ENCODE data around the gene KRT6C. TPM values are rescaled to one million over a fixed set of nuclear protein-coding genes. Genes with fewer than 3 reads are reported as not detected.

Gene KRT6C
- total RNA-seq, 6 experiments from 2014 or later: not detected

DNA sequence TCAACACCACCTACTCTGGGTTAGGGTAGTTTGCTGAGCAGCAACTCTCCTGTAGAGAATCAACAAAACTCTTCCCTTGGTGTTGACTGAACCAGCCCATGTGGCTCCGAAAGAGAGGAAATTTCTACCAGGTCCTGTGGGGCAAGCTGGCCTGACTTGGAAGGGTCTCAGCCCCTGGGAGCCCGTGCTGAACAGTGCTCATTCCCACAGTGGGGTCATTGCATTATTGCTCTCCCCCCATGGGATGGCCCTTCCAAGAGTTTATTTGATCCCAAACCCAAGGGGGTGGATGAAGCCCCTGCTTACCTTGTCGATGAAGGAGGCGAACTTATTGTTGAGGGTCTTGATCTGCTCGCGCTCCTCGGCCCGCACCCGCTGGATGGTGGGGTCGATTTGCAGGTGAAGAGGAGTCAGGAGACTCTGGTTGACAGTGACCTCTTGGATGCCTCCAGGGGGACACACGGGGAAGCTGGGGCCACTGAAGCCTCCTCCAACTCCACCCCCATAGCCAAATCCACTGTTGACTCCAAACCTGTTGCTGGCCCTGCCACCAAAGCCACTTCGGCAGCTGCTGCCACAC, 40.0 kb downstream of the KRT6C start:
- H3K4me1 Mint-ChIP-seq (ENCODE audit: low read depth): peaks cover 24% of the 10 kb centered on the region
- H3K36me3 Mint-ChIP-seq (ENCODE audit: low read depth): no peaks in the 10 kb centered on the region
- peaks cover 40% of the 10 kb centered on the region for H3K27me3 Mint-ChIP-seq (ENCODE audit: insufficient read depth)

DNA sequence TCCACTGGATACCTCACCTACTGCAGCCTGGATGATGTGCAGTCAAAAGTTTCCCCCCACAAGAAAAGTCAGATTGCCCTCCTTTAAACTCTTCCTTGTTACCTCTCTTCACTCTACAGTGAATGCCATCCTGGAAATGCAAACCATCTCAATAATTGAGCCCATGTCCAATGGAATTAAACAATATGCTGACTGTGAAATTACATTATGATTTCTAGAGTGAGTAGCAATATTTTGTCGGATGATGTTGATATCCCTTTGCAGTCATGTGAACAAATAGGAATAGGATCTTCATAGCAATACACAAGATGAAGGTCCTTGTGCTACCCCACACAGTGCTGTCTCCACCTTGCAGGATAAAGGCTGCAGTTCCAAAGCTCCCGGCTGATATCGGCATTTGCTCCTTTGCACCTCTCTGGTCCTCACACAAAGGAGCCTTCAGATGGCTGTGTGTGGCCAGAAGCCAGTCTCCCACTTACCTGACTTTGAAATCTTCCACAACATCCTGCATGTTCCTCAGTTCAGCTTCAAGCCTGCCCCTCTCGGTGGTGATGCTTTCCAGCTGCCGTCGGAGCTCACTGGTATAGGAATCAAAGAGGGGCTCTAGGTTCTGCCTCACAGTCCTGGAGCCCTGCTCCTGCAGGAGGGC, 40.9 kb downstream of the KRT6C start:
- Mint-ChIP-seq H3K27me3 (ENCODE audit: insufficient read depth) (peaks cover 46% of the 10 kb centered on the region), H3K4me3 (no peak overlapping the region), H3K9me3 (no peaks in the 10 kb centered on the region), H3K4me1 (ENCODE audit: low read depth) (peaks cover 24% of the 10 kb centered on the region), H3K36me3 (ENCODE audit: low read depth) (no peaks in the 10 kb centered on the region), H3K27ac (no peak overlapping the region)
- TF ChIP-seq, protein P1, sequence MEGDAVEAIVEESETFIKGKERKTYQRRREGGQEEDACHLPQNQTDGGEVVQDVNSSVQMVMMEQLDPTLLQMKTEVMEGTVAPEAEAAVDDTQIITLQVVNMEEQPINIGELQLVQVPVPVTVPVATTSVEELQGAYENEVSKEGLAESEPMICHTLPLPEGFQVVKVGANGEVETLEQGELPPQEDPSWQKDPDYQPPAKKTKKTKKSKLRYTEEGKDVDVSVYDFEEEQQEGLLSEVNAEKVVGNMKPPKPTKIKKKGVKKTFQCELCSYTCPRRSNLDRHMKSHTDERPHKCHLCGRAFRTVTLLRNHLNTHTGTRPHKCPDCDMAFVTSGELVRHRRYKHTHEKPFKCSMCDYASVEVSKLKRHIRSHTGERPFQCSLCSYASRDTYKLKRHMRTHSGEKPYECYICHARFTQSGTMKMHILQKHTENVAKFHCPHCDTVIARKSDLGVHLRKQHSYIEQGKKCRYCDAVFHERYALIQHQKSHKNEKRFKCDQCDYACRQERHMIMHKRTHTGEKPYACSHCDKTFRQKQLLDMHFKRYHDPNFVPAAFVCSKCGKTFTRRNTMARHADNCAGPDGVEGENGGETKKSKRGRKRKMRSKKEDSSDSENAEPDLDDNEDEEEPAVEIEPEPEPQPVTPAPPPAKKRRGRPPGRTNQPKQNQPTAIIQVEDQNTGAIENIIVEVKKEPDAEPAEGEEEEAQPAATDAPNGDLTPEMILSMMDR (IDR thresholded peaks at IDR 0.05): no peak
- no peak for DNase-seq

More for the DNA sequence above, 40.0 kb downstream of the KRT6C start:
- TF ChIP-seq, protein P1 (IDR thresholded peaks at IDR 0.05): no peak
- DNase-seq: no peak
- Mint-ChIP-seq H3K4me3 (no peak overlapping the region), H3K9me3 (no peaks in the 10 kb centered on the region), H3K27ac (no peak overlapping the region)

DNA sequence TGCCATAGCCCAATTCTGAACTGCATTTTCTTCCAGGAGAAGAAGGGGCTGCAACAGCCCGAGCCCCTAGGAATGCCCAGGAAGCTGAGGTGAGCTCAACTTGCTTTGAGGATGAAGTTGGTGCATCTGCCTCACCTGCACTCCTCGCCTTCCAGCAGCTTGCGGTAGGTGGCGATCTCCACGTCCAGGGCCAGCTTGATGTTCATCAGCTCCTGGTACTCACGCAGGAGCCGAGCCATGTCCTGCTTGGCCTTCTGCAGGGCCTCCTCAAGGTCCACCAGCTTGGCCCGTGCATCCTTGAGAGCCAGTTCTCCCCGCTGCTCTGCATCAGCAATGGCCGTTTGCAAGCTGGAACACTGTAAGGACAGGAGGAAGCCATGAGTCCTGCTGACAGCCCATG, 45.5 kb downstream of the KRT6C start:
- no peaks in the 10 kb centered on the region for H3K36me3 Mint-ChIP-seq (ENCODE audit: low read depth)
- H3K4me3 Mint-ChIP-seq: no peak overlapping the region
- DNase-seq: no peak
- TF ChIP-seq, protein P1 (IDR thresholded peaks at IDR 0.05): no peak
- no peaks in the 10 kb centered on the region for H3K4me1 Mint-ChIP-seq (ENCODE audit: low read depth)
- H3K27me3 Mint-ChIP-seq (ENCODE audit: insufficient read depth): peaks cover 58% of the 10 kb centered on the region
- no peak overlapping the region for H3K27ac Mint-ChIP-seq
- H3K9me3 Mint-ChIP-seq: no peaks in the 10 kb centered on the region

DNA sequence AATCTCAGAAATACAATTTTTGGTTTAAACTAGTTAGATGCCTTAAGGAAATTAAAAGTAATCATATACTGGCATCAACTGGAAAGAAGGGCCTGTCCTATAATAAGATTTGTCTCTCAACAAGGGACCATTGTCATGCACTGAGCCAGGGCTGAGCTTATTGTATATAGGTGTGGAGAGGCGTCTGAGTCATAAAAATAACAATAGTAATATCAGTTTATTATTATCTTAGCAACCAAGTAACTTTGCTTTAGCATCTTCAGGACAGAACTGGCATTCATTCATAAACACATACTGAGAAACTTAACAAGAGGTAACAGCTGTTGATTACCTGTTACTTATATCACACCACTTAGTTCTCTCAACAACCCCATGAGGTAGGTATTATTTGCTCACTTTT, 46.5 kb downstream of the KRT6C start:
- Mint-ChIP-seq H3K4me3 (no peak overlapping the region), H3K36me3 (ENCODE audit: low read depth) (no peaks in the 10 kb centered on the region), H3K9me3 (no peaks in the 10 kb centered on the region), H3K27ac (no peak overlapping the region), H3K4me1 (ENCODE audit: low read depth) (no peaks in the 10 kb centered on the region), H3K27me3 (ENCODE audit: insufficient read depth) (peaks cover 64% of the 10 kb centered on the region)
- no peak for DNase-seq
- TF ChIP-seq, protein P1 (IDR thresholded peaks at IDR 0.05): no peak

DNA sequence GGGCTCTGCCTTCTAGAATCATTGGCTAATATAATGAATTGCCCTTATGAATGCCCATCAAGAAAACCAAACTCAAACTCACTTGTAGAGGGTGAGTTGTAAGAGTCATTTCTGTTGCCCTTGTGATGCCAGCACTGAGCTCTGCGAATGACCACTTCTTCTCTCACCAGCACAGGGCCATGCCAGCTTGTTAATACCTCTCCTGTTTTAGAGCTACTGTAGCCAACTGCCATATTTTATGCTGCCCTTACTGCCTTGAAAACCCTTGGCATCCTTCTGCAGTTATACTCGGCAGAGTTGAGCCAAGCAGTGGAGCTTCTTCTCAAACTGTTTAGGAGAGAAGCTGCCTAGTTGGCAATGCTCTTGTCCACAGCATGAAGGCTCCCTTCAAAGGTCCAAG, 47.6 kb downstream of the KRT6C start:
- no peaks in the 10 kb centered on the region for H3K4me1 Mint-ChIP-seq (ENCODE audit: low read depth)
- no peaks in the 10 kb centered on the region for H3K9me3 Mint-ChIP-seq
- H3K27ac Mint-ChIP-seq: no peak overlapping the region
- peaks cover 68% of the 10 kb centered on the region for H3K27me3 Mint-ChIP-seq (ENCODE audit: insufficient read depth)
- no peak for DNase-seq
- H3K4me3 Mint-ChIP-seq: no peak overlapping the region
- TF ChIP-seq, protein P1 (IDR thresholded peaks at IDR 0.05): no peak
- H3K36me3 Mint-ChIP-seq (ENCODE audit: low read depth): no peaks in the 10 kb centered on the region

Measured in HFFc6 (cell line).